Smooth muscle cell (in vitro differentiated cells): ENCODE results near the gene MORN1. TPM values are rescaled to one million over a fixed set of nuclear protein-coding genes. Genes with fewer than 3 reads are reported as not detected.

Experiments
- DNase-seq: peaks from one replicate; lab custom pipeline; 2025; ENCODE audit not compliant: unreplicated experiment; lab: John Stamatoyannopoulos, UW
- H2AFZ ChIP-seq: fragments of 200-600 bp; sonication (generic); 2 replicates; pipeline ENCODE4 v1.6.0; 2016; ENCODE audit warnings: antibody characterized with exemption, low read depth, mild to moderate bottlenecking
- H3F3A ChIP-seq: fragments of 200-600 bp; sonication (generic); 2 replicates; pipeline ENCODE4 v1.6.0; 2017; ENCODE audit warnings: antibody characterized with exemption, low read depth
- H3K27ac ChIP-seq: fragments of 200-600 bp; sonication (generic); 2 replicates; pipeline ENCODE4 v1.5.1; 2016; ENCODE audit warnings: low read depth, mild to moderate bottlenecking
- H3K27me3 ChIP-seq: fragments of 200-600 bp; sonication (generic); 2 replicates; pipeline ENCODE4 v1.6.1; 2016; ENCODE audit warnings: low read depth, mild to moderate bottlenecking
- H3K36me3 ChIP-seq: fragments of 200-600 bp; sonication (generic); 2 replicates; pipeline ENCODE4 v1.5.1; 2016; ENCODE audit warnings: low read depth
- H3K4me1 ChIP-seq: fragments of 200-600 bp; sonication (generic); 2 replicates; pipeline ENCODE4 v1.5.1; 2016; ENCODE audit warnings: low read depth
- H3K4me2 ChIP-seq: fragments of 200-600 bp; sonication (generic); 2 replicates; pipeline ENCODE4 v1.6.0; 2016; ENCODE audit warnings: mild to moderate bottlenecking
- H3K4me3 ChIP-seq: fragments of 200-600 bp; sonication (generic); 2 replicates; pipeline ENCODE4 v1.5.1; 2016; ENCODE audit warnings: mild to moderate bottlenecking
- H3K79me2 ChIP-seq: fragments of 200-600 bp; sonication (generic); 2 replicates; pipeline ENCODE4 v1.6.0; 2016; ENCODE audit warnings: low read depth, mild to moderate bottlenecking
- H3K9ac ChIP-seq: fragments of 200-600 bp; sonication (generic); 2 replicates; pipeline ENCODE4 v1.6.0; 2016; ENCODE audit warnings: low read depth
- H3K9me3 ChIP-seq: fragments of 200-600 bp; sonication (generic); replicated peaks from 2 replicates; pipeline ENCODE4 v1.5.1; 2016; ENCODE audit warnings: low read depth
- H4K20me1 ChIP-seq: fragments of 200-600 bp; sonication (generic); 2 replicates; pipeline ENCODE4 v1.6.0; 2016; ENCODE audit warnings: low read depth
- WGBS: methylation state at CpG from one replicate; pipeline ENCODE4 v1.1.7; 2016; ENCODE audit warnings: low lambda C conversion rate; 5-methylcytosine and 5-hydroxymethylcytosine counted together
- polyA plus RNA-seq: library from polyadenylated mRNA; unstranded; fragments of >200 nt; fragmentation: Nextera tagmentation; extraction: Ambion mirVana; gene quantifications from 2 replicates; pipeline ENCODE4 v1.2.1, GENCODE V29; 2016
- total RNA-seq: library from RNA; depleted of rRNA; stranded (reverse); fragments of >200 nt; gene quantifications from 2 replicates; pipeline ENCODE4 v1.2.3, GENCODE V29; 2014
- TF ChIP-seq, protein P1 (sequence below): fragments of 200-600 bp; sonication (generic); IDR thresholded peaks from 2 replicates; pipeline ENCODE4 v1.5.1; 2017; ENCODE audit warnings: borderline replicate concordance, mild to moderate bottlenecking, antibody characterized with exemption; ENCODE audit not compliant: insufficient read depth, poor library complexity, severe bottlenecking

Gene MORN1
- total and polyA plus RNA-seq, 2 experiments from 2014 or later, result 4.9 to 6.2 TPM

DNA sequence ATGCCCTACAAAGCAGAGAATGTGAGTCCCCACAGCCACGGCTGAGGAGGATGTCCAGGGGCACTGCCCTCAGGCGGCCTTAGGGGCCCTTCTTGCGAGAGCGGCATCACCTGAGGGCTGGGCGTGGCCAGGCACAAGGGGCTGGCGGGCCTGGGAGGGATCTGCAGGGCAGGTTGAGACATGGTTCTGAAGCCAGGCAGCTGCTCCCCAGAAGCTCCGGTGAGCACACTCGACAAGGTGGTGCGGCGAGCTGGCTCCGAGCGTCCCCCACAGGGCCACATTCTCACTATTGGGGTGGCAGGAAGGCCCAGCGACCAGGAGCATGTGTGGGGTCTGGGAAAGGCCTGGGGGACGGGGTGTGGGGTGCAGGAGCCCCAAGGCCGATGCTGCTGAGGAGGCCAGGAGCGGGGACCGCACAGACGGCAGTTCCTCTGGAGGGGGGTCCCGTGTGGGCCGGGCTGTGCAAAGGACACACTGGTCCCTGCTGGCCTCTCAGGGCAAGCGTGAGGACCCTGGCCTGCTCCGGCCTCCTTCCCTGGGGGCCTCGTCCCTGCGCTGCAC, 47.2 kb downstream of the MORN1 start:
- TF ChIP-seq, protein P1, sequence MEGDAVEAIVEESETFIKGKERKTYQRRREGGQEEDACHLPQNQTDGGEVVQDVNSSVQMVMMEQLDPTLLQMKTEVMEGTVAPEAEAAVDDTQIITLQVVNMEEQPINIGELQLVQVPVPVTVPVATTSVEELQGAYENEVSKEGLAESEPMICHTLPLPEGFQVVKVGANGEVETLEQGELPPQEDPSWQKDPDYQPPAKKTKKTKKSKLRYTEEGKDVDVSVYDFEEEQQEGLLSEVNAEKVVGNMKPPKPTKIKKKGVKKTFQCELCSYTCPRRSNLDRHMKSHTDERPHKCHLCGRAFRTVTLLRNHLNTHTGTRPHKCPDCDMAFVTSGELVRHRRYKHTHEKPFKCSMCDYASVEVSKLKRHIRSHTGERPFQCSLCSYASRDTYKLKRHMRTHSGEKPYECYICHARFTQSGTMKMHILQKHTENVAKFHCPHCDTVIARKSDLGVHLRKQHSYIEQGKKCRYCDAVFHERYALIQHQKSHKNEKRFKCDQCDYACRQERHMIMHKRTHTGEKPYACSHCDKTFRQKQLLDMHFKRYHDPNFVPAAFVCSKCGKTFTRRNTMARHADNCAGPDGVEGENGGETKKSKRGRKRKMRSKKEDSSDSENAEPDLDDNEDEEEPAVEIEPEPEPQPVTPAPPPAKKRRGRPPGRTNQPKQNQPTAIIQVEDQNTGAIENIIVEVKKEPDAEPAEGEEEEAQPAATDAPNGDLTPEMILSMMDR, result no peak
- 91% methylated on average over 24 of the region's 24 CpGs for WGBS
- Histone ChIP-seq H3K4me3 (no peak overlapping the region), H3K27me3 (no peaks in the 10 kb centered on the region), H2AFZ (no peak overlapping the region), H3K27ac (no peak overlapping the region), H4K20me1 (no peaks in the 10 kb centered on the region), H3K4me2 (no peak overlapping the region), H3K9ac (no peak overlapping the region), H3K4me1 (peaks cover 5% of the 10 kb centered on the region), H3K79me2 (no peaks in the 10 kb centered on the region), H3K9me3 (no peaks in the 10 kb centered on the region), H3F3A (no peaks in the 10 kb centered on the region), H3K36me3 (no peaks in the 10 kb centered on the region)
- no peak for DNase-seq

DNA sequence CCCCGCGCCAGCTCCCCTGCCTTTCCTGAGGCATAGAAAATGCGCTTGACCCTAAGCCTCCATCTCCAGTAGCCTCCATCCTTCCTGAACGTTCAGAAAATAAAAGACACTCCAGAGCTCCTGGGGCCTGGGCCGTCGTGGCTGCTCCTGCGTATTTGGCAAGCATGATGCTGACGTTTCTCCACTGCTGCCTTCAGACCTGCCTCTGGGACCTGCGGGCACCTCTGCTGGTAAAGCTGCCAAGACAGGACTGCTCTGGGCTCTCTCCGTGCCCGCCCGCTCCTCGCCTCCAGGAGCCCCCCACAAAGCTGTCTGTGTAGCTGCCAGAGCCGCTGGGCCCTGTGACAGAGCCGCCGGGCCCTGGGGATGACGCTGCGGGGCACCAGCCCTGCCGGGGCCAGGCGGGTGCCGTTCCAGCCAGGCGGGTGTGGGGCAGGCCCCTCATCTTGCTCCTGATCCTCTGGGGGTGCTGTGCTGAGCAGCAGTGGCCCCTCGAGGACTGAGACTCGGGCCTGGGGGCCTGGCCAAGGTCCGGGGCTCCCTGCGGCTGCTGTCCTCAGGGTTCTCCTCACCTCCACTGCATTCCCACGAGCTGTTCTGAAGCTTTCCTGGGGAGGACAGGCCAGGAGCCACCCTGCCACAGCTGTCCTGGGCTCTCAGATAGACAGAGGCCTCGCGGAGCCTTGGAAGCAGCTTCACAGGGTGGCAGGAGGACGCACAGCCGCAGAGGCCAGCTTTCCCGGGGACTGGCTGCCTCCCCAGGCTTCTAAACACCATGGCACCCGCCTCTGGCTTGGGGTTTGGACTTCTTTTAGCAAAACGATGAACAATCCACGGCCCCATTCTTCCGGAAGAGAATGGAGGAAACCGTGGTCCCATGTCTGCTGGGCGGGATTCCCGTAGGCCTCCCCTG, 48.1 kb downstream of the MORN1 start:
- no peaks in the 10 kb centered on the region for H3K79me2 ChIP-seq
- H3K27ac ChIP-seq, result no peak overlapping the region
- no peak overlapping the region for H3K9ac ChIP-seq
- no peaks in the 10 kb centered on the region for H4K20me1 ChIP-seq
- no peaks in the 10 kb centered on the region for H3F3A ChIP-seq
- H3K4me1 ChIP-seq, result no peaks in the 10 kb centered on the region
- no peak overlapping the region for H3K4me3 ChIP-seq
- TF ChIP-seq, protein P1, result no peak
- no peak for DNase-seq
- no peak overlapping the region for H3K4me2 ChIP-seq
- 95% methylated on average over 39 of the region's 39 CpGs for WGBS
- no peaks in the 10 kb centered on the region for H3K9me3 ChIP-seq
- H3K27me3 ChIP-seq, result no peaks in the 10 kb centered on the region
- H2AFZ ChIP-seq, result no peak overlapping the region
- H3K36me3 ChIP-seq, result no peaks in the 10 kb centered on the region

DNA sequence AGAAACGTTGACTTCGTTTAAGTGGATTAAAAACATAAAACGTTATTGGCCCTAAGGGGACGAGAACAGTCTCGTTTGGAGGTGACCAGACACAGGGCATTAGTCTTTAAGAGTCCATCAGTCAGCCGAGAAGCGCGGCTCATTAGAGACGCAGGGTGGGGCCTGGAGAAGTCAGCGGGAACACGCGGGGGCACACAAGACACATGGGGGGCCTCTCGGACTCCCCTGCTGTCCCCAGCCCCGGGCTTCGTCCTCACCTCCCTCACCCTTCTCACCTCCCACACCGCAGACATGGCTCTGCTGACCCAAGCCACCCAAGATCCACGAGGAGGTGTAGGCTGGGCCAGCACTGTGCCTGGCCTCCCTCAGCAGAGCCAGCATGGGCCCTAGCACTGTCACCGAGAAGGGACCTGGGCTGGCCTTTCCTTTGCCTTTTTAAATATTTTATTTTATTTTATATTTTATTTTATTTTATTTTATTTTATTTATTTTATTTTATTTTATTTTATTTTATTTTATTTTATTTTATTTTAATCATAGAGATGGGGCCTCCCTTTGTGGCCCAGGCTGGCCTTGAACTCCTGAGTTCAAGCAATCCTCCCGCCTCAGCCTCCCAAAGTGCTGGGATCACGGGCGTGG, 48.9 kb downstream of the MORN1 start:
- Histone ChIP-seq H3K9me3 (no peaks in the 10 kb centered on the region), H3F3A (no peaks in the 10 kb centered on the region), H2AFZ (no peak overlapping the region), H4K20me1 (no peaks in the 10 kb centered on the region), H3K4me3 (no peak overlapping the region), H3K9ac (no peak overlapping the region), H3K4me2 (no peak overlapping the region), H3K36me3 (no peaks in the 10 kb centered on the region), H3K27ac (no peak overlapping the region), H3K4me1 (no peaks in the 10 kb centered on the region), H3K79me2 (no peaks in the 10 kb centered on the region), H3K27me3 (no peaks in the 10 kb centered on the region)
- 91% methylated on average over 21 of the region's 21 CpGs for WGBS
- DNase-seq, result no peak
- TF ChIP-seq, protein P1, result no peak
